ENCODE measurements around the gene MAP3K3.
A peak's percentile ranks its signal among the peaks of the same experiment; 100 is the strongest.

MAP3K3 gene

DNA sequence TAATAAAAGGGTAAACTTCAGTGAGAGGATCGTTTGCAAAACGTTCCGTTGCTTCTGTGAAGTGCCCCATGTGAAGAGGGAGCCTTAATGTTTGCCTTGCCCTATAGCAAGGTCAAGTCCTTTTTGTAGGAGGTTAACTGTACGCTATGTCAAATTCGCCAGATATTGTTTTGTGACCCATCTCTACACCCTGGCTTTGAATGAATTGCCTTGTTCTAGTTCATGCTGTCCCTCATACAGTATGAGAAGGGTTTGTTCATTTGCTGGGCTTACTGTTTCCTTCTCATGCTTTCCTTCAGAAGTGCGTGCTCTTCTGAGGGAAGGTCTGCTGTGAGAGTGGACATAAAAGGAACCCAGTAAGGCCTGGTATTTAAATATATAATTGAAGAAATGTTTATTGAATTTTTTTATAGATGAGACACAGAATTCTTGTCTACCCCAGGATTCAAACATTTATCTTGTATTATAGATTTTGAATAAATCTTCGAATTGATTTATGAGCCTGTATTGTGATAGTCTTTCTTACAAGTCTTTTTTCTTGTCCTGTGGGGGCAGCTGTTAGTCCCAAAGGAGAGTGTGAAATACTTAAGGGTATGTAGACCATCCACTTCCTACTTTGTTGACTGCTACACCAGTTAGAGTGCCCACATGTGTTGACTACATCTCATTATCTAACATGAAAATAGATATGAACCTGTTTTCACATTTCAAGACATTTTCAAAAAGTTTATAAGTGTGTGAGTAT, 1.7 kb downstream of the MAP3K3 start:
- no peak for TF ChIP-seq CTCF (IDR thresholded peaks at IDR 0.05; ENCODE audit: insufficient read depth, low read length, poor library complexity, severe bottlenecking)
- Histone ChIP-seq H3K4me3 (replicated peaks; ENCODE audit: low read depth, low read length) (peak overlapping the region; percentile 85), H3K27me3 (replicated peaks; ENCODE audit: control insufficient read depth, insufficient read depth, low read length) (no peaks in the 10 kb centered on the region), H3K36me3 (ENCODE audit: control insufficient read depth, insufficient read depth, low read length) (no peaks in the 10 kb centered on the region)
- no peak for DNase-seq (ENCODE audit: extremely low read depth, insufficient read length)

DNA sequence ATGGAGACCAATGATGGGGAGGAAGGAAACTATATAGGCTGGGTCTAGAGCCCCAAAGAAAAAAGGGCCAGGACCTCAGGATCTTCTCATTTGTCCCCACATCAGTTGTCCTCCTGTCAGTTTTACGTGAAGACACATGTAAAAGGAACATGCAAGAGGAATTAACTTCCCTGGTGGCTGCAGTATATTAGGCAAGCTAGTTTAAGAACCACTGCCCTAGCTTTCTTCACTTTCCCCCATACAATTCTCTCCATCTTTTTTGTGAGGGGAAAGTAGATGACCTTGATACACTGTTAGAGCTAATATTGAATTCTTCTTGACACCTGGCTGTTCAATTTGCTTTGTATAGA, 2.3 kb downstream of the MAP3K3 start:
- no peak for DNase-seq (ENCODE audit: extremely low read depth, insufficient read length)
- TF ChIP-seq CTCF (IDR thresholded peaks at IDR 0.05; ENCODE audit: insufficient read depth, low read length, poor library complexity, severe bottlenecking) = no peak
- H3K36me3 ChIP-seq (ENCODE audit: control insufficient read depth, insufficient read depth, low read length) = no peaks in the 10 kb centered on the region

DNA sequence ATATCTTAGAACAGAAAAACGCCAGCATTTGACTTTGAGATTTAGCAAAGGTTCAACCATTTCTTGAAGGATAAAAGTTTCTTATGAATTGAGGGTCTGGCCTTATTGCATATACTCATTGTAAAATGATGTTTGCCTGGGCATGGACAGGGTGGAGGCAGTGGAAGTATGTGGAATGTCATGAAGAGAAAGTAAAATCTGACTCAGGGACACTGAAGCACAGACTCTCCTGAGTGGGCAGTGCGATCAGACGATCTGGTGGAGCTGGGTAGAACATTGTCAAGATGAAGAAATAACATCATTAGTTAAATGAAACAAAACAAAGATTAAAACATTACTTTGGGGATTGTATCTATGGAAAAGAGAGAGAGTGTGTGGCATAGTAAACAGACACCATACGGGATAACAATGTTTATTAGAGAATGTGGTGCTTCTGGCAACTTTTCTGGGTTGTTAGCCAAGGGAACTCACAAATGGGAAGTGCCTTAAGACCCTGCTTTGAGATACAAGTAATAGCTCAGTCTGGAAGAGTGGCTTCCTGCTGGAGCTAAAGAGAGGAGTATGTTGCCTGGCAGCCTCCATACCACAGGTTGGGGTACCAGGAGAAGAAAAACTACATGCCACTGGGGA, 4.4 kb downstream of the MAP3K3 start:
- no peak for DNase-seq (ENCODE audit: extremely low read depth, insufficient read length)
- no peak overlapping the region for H3K4me3 ChIP-seq (replicated peaks; ENCODE audit: low read depth, low read length)
- no peaks in the 10 kb centered on the region for H3K36me3 ChIP-seq (ENCODE audit: control insufficient read depth, insufficient read depth, low read length)
- TF ChIP-seq CTCF (IDR thresholded peaks at IDR 0.05; ENCODE audit: insufficient read depth, low read length, poor library complexity, severe bottlenecking) = no peak
- no peaks in the 10 kb centered on the region for H3K27me3 ChIP-seq (replicated peaks; ENCODE audit: control insufficient read depth, insufficient read depth, low read length)

More for the DNA sequence above, 2.3 kb downstream of the MAP3K3 start:
- H3K4me3 ChIP-seq (replicated peaks; ENCODE audit: low read depth, low read length) = no peak overlapping the region
- H3K27me3 ChIP-seq (replicated peaks; ENCODE audit: control insufficient read depth, insufficient read depth, low read length) = no peaks in the 10 kb centered on the region

- no peak for TF ChIP-seq CTCF (IDR thresholded peaks at IDR 0.05; ENCODE audit: insufficient read depth, low read length, poor library complexity, severe bottlenecking)
- H3K36me3 ChIP-seq (ENCODE audit: control insufficient read depth, insufficient read depth, low read length) = peaks cover 1% of the 10 kb centered on the region; the same call in 1 of the 2 replicates
- H3K27me3 ChIP-seq (replicated peaks; ENCODE audit: control insufficient read depth, insufficient read depth, low read length) = no peaks in the 10 kb centered on the region
- H3K4me3 ChIP-seq (replicated peaks; ENCODE audit: low read depth, low read length) = no peak overlapping the region
- DNase-seq (ENCODE audit: extremely low read depth, insufficient read length) = no peak
Measured at GRCh38 chr17:63629627-63630026, 7.4 kb downstream of the MAP3K3 start.

DNA sequence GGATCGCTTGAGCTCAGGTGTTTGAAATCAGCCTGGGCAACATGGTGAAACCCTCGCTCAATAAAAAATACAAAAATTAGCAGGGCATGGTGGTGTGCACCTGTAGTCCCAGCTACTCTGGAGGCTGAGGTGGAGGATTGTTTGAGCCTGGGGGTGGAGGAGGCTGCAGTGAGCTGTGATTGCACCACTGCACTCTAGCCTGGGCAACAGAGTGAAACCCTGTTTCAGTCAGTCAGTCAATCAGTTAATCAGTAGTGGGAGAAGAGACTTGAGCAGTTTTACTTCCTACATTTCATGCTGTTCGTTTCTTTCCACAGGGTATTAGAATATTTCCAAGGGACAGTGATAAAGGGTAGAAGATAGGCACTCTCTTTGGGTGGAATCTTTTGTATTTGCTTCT, 8.8 kb downstream of the MAP3K3 start:
- Histone ChIP-seq H3K27me3 (replicated peaks; ENCODE audit: control insufficient read depth, insufficient read depth, low read length) (no peaks in the 10 kb centered on the region), H3K36me3 (ENCODE audit: control insufficient read depth, insufficient read depth, low read length) (peaks cover 1% of the 10 kb centered on the region; the same call in 1 of the 2 replicates), H3K4me3 (replicated peaks; ENCODE audit: low read depth, low read length) (no peak overlapping the region)
- DNase-seq (ENCODE audit: extremely low read depth, insufficient read length) = no peak
- TF ChIP-seq CTCF (IDR thresholded peaks at IDR 0.05; ENCODE audit: insufficient read depth, low read length, poor library complexity, severe bottlenecking) = no peak
